Ishikawa (cell line): ENCODE data around the gene ACR.

Experiments used
- CEBPB ChIP-seq: IDR thresholded peaks from 2 replicates; pipeline ENCODE4 v1.6.1; 2012
- CREB1 ChIP-seq: IDR thresholded peaks from 2 replicates; pipeline ENCODE4 v1.6.1; 2012; ENCODE audit warnings: low read depth
- EP300 ChIP-seq: IDR thresholded peaks from 2 replicates; pipeline ENCODE4 v1.6.1; 2012; ENCODE audit warnings: borderline replicate concordance
- FOXM1 ChIP-seq: IDR thresholded peaks from 2 replicates; pipeline ENCODE4 v1.6.1; 2012; ENCODE audit warnings: low read depth, borderline replicate concordance
- MAX ChIP-seq: IDR thresholded peaks from 2 replicates; pipeline ENCODE4 v1.6.1; 2012
- NFIC ChIP-seq: IDR thresholded peaks from 2 replicates; pipeline ENCODE4 v1.6.1; 2012
- RAD21 ChIP-seq: IDR thresholded peaks from 2 replicates; pipeline ENCODE4 v1.6.1; 2012; ENCODE audit warnings: low read depth
- REST ChIP-seq: IDR thresholded peaks from 2 replicates; pipeline ENCODE4 v1.6.1; 2012; ENCODE audit warnings: low read depth, mild to moderate bottlenecking
- TAF1 ChIP-seq: IDR thresholded peaks from 2 replicates; pipeline ENCODE4 v1.6.1; 2012; ENCODE audit warnings: low read depth, mild to moderate bottlenecking
- TCF12 ChIP-seq: IDR thresholded peaks from 2 replicates; pipeline ENCODE4 v1.6.1; 2012; ENCODE audit warnings: low read depth

GRCh38 chr22:50723991-50724390 is 14.0 kb upstream of the ACR start:
- TF ChIP-seq CREB1, result no peak
- no peak for TF ChIP-seq REST
- no peak for TF ChIP-seq EP300
- TF ChIP-seq CEBPB, result no peak
- TF ChIP-seq RAD21, result no peak
- TF ChIP-seq MAX, result no peak
- no peak for TF ChIP-seq TAF1
- TF ChIP-seq NFIC, result no peak
- TF ChIP-seq FOXM1, result no peak
- TF ChIP-seq TCF12, result no peak
